HG02623 (cell line): ENCODE data around the gene IGFBP5.

Source experiments
- ATAC-seq: cut with Tn5 transposase; IDR thresholded peaks from one replicate; pipeline ENCODE4 v1.9.1; 2021; ENCODE audit warnings: moderate library complexity; ENCODE audit not compliant: unreplicated experiment

The IGFBP5 gene

DNA sequence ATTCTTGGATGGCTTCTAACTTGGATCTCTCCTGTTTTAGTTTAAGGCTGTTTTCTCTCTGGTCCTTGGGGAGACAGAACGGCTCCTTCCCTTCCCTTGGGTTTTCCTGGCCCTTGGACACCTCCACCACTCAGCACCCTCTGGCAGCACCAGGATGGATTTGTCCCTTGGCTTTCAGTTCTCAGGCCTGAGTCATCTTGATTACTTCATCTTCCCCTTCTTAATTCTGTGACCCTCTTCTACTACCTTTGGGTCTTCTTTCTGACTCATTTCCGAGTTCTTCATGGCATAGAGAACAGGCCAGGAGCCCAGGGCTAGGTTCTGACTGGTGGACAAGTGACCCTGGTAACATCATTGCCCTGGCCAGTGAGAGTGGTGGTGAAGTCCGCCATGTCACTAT is 47.2 kb downstream of the IGFBP5 start:
- ATAC-seq, result no peak

DNA sequence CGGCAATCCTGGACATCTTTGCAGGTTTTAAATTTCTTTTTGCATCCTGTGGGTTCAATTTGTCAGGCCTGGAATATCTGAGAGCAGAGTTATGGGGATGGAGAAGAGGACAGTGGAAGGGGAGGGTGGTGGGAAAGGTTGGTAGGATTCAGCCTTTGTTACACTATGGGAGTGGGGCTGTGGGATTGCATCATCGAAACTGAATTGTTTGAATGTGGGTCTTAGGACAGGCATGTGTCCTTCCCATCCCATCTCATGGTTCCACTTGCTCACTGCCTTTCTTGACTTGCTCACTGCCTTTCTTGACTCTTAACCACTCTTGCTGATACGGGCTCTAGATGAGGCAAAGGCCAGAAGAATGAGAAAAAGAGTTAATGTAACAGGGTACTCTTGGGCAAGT is 49.2 kb downstream of the IGFBP5 start:
- ATAC-seq, result no peak

DNA sequence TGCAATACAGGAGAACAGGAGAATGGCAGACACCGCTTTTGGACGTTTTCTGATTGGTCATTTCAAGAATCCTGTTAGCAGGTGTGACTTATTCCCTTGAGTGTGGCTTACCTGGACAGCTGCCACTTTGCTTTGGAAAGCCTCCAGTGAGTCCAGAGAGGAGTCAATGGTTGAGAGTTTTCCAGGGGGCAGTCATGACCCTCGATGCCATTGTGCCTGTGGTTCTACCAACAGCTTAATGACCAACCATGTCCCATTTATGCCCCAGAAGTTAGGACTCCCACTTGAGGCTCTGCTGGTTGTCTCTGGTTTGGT is 49.8 kb downstream of the IGFBP5 start:
- ATAC-seq, result no peak

DNA sequence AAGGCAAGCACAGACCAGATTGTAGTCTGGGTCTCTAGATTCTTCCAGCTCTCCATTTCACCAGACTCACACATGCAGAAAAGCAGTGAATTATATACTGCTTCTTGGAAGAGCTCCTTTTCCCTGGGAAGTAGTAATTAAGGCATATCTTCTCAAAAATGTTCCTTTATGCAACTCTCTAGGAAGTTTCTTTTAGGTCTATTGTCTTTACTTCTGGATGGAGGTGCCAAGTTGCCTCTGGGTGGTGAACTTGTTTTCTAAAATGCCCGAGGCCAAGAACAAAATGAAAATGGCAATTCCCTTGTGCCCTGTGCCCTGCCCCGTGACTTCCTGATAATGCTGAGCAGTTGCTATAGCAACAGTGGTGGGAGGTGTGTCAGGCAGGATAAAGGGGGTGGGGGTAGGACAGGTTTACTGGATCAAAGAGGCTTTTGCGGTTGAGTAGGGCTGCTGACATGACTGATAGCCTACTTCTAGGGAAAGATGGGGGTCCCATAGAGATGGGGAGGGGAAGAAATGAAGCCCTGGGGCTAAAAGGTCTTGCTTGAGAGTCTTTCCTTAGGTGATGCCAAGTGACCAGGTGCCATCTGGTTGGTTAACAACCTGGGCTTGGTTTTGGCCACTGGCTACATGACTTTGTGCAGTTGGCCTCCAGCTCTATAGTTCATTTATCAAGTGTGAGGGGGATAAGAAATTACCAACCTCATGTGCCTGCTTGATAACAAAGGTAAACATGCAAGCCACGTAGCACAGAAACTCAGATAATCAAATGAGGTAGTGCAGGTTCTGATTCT is 50.3 kb downstream of the IGFBP5 start:
- no peak for ATAC-seq

DNA sequence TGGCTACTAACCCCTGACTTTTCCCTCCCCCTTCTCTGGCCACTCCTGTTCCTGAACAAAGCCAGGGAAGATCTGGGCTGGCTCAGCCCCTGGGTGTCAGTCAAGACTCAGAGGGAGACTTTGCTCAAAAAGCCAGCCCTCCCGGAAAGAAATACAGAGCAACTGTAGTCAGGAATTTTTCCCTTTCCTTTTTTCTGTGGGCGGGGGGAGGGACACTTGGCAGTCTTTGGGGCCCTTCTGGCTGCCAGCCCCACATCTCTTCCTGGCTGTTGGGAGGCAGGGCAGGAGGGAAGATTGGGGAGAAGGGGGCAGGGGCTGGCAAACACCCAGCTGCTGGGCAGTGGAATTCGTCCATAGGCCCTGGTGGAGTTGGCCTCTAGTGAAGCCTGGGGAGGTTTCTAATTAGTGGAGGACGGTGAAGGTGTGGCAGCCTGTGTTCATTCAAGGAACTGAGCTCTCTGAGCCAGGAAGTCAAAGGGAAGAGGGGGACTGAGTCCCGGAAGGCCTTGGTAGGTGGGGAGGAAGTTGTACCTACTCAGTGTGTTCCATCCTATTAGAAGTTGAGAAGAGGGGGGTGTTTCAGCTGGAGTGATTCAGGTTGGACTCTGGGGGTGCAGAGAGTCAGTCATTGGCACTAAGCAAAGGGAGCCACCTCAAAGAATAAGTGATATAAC is 51.2 kb downstream of the IGFBP5 start:
- no peak for ATAC-seq

DNA sequence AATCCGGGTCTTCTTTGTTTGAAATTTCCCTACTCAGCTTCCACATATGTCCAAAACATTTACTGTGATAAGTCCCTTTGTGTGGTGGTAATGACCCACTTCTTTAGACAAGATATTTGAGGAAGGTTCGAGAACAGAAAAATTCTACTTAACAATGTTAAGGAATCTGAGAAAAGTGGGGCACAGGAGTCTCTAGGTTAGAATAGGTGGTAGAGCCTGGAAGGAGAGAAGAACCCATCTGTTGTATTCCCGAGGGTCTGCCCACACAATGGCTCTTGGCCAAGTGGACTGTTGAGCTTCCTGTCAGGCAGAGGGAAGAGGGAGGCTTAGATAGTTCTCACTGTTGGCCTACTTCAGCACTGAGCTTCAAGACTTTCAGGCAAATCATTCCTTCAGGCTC is 57.9 kb downstream of the IGFBP5 start:
- no peak for ATAC-seq

DNA sequence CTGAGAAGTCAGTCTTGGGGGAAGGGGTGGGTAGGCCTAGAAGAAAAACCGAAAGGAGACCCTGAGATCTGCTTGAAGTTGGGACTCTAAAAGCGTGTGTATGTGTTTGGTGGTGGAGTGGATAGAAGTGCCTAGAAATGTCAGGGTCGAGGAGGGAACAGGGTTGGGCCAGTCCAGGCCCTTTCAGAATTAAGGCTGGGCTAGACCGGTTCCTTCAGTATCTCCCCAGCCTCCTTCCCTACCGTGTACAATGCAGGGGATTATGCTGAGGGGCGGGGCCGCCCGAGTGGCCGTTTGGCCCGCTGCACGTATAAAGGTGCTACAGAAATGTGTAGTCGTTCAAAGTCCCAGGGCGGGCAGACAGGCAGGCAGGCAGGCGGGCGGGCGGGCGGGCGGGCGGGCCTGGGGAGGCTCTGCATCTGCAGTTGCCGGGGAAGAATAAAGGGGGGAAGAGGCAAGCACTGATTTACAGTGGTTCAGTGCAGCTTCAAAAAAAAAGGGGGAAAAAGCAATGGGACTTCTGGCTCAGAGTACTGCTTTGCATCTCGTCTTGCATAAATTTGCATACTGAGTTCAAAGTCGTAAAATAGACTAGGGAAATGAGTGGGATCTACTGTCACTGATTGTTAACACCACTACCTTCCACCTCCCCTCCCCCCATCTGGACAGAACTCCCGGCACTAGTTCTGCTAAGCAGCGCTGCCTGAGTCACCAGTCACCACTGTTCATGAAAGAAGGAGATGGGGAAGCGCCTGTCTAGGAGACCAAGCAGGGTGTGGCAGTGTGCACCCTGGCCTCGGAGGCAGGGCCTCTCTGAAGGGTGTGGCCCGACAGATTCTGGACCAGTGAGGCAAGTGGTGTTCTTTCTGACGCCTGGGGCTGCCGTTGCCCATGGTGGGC is 58.5 kb downstream of the IGFBP5 start:
- ATAC-seq, result no peak

DNA sequence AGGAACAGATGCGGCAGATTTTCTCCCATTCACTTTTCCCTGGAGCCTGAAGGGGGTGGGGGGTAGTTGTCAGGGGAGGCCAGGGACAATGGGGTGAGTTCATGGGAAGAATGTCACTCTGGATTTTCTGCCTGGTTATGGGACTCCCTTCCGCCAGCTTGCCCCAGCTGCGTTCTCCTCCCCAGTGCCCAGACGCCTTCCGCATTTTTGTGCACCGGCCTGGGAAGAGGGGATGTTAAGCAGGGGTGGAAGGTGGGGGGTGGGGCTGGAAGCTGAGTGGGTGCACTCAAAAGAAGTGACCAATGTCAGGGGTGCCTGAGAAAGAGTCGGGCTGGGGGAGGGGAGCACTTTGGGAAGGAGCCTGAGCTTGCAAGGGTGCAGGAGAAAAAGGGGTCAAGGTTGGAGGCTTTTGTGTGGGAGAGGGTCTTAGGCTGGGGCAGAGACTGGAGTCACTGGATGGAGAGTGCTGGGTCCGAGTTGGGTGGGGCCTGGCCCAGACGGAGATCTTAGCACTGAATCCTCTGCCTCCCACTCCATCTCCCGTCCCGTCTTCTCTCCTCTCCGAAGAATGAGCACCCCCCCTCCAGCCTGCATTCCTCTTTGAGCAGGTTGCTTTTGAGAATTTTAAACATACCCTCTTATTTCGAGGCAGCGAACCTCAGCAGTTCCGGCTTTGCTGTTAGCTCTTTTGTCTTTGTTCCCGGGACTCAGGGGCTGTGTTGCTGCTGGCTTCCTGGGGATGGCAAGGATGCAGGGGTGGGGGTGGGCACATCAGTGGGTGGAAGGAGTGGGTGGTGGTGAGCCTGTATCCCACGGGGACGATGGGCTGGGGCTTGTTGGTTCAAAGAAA is 59.4 kb downstream of the IGFBP5 start:
- ATAC-seq, result no peak

DNA sequence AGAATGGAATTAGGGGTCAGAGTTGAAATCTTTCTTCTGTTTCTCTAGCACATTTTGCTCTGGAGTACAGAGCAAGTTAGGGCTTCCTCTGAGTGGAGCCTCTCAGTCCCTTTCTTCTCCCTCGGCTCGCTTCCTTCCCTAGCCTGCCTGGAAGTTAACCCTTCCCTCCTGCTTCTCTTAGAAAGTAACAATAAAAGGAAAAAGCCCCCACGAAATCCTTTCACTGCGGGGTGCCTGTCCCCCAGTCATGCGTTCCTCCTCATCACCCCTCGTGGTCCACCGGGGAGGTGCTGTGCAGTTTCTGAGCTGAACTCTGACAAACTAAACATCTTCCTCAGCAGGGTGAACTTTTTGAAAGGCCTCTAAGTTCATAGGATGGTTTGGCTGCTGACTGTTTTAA is 60.2 kb downstream of the IGFBP5 start:
- ATAC-seq, result no peak

DNA sequence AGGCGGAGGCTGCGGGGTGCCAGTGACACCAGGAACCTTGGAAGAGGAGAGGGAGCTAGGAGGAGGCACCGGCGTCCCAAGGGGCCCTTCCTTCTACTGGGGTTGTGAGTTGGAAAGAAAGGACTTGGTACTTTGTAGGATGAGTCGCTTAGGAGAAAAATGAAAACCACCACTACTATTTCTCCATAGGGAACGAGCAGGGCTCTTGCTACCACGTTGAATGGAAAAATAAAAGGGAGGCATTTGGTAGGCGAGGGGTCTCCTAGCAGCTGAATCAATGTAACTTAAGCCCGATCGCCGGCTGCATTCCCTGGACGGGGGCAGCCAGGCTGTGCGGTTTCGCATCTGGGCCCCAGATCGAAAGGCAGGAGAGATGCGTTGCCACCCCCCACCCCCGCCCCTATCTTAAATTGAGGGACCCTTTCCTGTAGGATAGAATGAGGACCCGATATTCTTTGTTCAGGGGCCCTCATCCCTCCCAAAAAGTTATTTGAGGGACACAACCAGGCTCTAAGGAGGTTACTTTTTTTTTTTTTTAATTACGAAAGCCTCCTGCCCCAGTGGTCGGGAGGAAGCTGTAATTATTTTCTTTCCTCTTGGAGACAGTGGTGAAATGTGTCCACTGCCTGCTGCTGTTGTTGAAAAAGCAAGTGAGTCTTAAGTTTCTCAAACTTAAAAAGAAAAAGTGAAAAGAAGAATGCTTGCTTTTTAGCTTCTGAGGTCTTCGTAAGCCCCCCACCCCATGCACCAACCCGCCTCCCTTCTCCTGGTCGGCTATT is 60.8 kb downstream of the IGFBP5 start:
- no peak for ATAC-seq

DNA sequence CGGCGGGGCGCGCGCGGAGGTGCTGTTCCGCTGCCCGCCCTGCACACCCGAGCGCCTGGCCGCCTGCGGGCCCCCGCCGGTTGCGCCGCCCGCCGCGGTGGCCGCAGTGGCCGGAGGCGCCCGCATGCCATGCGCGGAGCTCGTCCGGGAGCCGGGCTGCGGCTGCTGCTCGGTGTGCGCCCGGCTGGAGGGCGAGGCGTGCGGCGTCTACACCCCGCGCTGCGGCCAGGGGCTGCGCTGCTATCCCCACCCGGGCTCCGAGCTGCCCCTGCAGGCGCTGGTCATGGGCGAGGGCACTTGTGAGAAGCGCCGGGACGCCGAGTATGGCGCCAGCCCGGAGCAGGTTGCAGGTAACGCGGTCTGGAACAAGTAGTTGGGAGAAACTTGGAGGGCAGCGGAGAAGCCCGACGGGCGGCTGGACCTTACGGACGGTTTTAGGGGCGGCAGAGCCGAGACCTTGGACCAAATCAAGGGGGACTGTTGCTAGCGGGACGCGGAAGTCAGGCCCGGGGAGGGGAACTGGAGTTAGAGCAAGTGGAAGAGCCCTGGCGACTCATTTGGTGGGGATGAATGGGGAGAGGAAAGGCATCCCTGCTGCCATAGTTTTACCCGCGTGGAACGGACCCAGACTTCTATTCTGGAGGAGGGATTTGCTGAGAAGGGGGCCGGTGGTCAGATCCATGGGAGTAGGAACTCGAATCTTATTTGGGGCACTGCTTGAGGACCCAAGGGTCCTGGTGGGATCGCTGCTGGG is 61.6 kb downstream of the IGFBP5 start:
- ATAC-seq, result no peak

DNA sequence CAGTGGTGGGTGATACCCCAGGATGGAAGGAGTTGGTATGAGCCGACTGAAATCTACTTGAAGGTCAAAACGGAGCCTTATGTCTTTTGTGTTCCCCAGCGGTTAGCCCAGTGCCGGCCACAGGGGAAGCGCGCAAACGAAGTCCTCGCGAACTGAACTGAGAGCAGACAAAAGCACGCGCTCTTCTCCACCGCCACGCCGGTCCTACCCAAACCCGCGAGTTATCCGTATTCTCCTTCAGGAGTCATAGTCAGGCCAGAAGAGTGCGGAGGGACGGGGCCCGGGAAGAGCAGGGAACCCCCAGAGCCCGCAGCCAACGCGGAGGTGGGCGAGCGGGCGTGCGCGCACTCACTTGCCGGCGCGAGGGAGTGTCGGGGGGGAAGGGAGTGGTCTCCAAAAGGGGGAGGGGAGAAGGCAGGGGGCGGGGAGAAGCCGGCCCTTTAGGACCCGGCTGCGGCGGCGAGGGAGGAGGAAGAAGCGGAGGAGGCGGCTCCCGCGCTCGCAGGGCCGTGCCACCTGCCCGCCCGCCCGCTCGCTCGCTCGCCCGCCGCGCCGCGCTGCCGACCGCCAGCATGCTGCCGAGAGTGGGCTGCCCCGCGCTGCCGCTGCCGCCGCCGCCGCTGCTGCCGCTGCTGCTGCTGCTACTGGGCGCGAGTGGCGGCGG is 62.3 kb downstream of the IGFBP5 start, which contains the start of gene IGFBP2:
Gene IGFBP2, plus strand, starts transcription at position 469 of the 664 bp plus-strand sequence. Its CDS starts 104 bp downstream, at position 573.
- no peak for ATAC-seq

DNA sequence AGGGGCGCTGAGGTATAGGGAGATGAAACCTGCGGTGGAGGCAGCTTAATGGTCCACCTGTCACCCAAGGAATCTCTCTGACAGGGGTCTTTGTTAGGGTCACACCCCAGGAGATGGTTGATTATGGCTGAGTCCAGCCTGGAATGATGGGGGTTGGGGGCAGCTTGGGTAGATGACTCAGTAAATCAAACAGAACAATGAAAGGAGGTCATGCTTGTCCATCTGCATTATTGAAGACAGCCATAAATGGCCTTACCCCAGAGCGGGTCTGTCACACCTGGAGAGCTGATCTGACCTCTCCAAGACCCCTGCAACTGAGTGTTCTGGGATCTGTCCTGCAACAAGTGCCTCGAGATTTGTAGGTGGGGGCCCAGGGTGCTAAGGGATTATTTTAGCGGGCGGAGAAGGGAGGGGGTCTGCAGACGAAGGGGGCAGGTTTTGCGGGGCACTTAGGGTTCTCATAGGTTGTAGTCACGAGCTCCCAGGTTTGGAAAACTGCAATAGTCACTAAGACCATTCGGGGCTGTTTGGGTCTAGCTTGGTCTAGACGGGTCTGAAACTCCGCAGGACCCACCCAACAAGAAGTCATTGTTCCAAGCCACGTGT is 62.9 kb downstream of the IGFBP5 start:
- ATAC-seq, result no peak

DNA sequence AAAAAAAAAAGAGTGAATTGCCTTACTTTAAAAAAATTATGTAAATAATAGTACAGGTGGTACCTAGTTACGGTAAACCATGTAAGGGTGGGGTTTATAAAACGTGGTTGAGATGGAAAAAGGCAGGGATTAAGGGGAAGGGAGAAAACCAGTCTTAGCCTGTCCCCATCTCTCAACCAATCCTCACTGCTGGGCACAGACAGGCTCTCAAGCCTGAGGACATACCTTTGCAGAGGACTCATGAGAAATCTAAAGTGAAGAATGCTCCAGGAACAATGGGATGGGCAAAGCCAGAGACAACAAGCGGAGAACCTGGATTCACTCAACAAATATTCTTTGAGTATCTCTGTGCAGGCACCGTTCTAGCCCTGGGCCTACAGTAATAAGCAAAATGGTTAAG is 65.6 kb downstream of the IGFBP5 start:
- no peak for ATAC-seq

DNA sequence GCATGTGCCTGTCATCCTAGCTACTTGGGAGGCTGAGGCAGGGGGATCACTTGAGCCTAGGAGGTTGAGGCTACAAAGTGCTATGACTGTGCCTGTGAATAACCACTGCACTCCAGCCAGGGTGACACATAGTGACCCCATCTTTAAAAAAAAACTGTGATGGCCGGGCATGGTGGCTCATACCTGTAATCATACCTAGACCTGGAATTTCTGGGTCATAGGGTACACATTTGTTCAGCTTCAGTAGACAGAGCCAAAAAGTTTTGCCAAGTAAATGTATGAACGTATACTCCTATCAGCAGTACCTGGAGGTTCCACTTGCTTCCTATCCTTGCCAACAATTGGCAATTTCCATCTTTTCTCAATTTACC is 68.5 kb downstream of the IGFBP5 start:
- ATAC-seq, result no peak

DNA sequence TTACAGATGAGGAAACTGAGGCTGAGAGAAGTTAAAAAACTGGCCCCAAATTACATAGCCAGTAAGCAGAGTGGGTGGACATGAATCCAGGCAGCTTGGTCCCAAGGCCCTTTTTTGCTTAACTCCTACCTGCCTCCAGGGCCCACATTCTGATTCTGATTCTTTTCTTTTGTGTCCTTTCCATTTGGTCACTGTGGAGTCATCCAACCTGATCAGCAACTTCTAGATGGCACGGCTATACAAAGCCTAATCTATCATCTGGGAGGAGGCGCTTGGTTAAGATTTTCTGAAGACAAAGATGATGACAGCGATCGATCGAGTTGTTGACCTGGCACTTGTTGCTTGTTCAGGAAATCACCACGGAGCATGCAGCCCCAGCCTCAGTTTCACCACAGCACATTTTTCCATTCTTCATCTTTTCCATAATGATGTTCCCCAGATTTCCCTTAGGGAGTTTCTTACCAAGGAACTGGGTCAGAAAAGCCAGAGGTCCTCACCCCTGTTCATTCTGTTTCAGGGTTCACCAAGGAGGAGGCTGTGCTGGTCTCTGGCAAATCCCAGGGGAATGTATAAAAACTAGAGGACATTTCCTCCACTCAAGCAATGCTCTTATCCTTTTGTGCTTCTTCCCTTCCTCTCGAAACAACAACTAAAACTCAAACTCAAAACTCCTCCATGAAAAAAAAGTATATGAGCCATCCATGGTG is 69.0 kb downstream of the IGFBP5 start:
- no peak for ATAC-seq

DNA sequence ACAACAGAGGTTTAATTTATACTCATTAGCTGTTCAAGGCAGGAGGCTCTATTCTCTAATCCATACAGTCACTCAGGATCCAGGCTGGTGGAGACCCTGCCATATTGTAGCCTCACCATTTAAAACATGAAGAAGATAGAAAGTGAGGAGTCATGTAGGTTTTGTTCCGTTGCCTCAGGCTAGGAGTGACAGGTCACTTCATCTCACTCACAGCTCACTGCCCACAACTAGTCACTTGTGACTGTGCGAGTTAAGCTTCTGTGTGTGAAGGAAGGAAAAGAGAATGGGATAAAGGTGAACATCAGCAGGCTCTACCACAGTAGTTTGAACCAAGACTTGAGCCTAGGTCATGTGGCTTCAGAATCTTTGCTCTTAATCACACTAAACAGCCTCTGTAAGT is 71.1 kb downstream of the IGFBP5 start:
- no peak for ATAC-seq

DNA sequence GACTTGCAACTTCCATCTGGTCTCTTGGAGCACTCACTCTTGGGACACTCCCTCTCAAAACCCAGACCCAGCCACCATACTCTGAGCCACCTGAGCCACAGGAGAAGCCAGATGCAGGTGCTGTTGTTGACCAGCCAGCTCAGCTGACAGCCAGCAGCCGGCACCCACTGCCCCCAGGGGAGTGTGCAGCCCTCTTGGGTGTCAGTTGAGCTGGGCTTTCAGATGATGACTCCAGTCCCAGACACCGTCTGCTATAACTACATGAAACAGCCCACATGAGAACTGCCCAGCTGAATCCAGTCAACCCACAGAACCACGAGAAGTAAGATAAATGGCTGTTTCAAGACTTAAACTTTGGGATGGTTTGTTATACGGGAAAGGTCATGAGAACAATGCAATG is 72.8 kb downstream of the IGFBP5 start:
- no peak for ATAC-seq
